ENCODE measurements around the gene TFEB.

DNA sequence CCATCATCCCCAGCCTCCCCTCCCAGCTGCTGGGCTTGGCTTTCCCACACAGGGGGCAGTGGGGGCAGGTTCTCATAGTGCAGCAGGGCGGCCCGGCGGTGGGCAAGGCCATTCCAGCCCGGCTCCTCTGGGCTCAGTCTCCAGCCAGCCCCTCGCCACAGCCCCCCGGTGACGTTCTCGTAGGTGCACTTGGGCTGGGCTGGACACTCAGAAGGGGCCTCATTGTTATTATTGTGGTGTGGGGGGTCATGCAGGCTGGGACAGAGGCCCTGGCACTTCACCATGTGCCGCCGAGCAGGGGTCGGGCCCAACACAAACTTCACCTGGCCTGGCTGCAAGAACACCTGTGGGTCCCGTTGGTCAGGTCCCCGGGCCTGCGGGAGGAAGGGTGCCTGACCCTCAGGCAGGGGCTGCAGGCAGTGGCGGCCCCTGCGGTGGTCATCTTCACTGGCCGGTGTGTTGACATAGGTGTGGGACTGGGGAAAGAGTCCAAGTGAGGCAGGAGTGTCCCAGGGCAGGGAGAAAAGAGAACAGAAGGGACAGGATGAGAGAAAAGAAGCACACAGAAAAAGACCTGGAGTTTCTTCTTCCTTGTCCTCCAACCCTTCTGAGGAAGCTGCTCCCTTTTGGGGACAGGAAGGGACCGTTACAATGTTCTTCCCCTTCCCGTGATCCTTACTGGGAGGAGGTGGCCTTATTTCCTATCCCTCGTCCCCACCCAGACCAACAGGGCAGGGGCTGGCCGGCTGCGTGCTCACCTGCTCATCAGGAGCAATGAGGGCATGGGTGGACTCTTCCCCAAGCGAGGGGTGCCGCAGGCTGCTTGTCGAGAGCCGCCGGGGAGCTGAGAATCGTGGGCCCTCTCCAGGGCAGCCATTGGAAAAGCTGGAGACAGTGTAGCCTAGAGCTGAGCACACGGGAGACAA is 35.9 kb upstream of the TFEB start:
- TF ChIP-seq, protein P1, sequence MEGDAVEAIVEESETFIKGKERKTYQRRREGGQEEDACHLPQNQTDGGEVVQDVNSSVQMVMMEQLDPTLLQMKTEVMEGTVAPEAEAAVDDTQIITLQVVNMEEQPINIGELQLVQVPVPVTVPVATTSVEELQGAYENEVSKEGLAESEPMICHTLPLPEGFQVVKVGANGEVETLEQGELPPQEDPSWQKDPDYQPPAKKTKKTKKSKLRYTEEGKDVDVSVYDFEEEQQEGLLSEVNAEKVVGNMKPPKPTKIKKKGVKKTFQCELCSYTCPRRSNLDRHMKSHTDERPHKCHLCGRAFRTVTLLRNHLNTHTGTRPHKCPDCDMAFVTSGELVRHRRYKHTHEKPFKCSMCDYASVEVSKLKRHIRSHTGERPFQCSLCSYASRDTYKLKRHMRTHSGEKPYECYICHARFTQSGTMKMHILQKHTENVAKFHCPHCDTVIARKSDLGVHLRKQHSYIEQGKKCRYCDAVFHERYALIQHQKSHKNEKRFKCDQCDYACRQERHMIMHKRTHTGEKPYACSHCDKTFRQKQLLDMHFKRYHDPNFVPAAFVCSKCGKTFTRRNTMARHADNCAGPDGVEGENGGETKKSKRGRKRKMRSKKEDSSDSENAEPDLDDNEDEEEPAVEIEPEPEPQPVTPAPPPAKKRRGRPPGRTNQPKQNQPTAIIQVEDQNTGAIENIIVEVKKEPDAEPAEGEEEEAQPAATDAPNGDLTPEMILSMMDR (tag by site-specific recombination; IDR thresholded peaks at IDR 0.05) = no peak
- TF ChIP-seq ZNF747 (tag by site-specific recombination; IDR thresholded peaks at IDR 0.05) = no peak
- TF ChIP-seq ZNF416 (tag by site-specific recombination; IDR thresholded peaks at IDR 0.05) = no peak
- no peak for TF ChIP-seq IKZF3 (tag by site-specific recombination; IDR thresholded peaks at IDR 0.05)
- no peak for TF ChIP-seq SALL2 (tag by site-specific recombination; IDR thresholded peaks at IDR 0.05; ENCODE audit: borderline replicate concordance)
- TF ChIP-seq ZNF112 (tag by site-specific recombination; IDR thresholded peaks at IDR 0.05) = no peak
- TF ChIP-seq ZNF585B (tag by site-specific recombination; IDR thresholded peaks at IDR 0.05) = no peak
- TF ChIP-seq, protein P2, sequence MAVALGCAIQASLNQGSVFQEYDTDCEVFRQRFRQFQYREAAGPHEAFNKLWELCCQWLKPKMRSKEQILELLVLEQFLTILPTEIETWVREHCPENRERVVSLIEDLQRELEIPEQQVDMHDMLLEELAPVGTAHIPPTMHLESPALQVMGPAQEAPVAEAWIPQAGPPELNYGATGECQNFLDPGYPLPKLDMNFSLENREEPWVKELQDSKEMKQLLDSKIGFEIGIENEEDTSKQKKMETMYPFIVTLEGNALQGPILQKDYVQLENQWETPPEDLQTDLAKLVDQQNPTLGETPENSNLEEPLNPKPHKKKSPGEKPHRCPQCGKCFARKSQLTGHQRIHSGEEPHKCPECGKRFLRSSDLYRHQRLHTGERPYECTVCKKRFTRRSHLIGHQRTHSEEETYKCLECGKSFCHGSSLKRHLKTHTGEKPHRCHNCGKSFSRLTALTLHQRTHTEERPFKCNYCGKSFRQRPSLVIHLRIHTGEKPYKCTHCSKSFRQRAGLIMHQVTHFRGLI (tag by site-specific recombination; IDR thresholded peaks at IDR 0.05) = no peak
- TF ChIP-seq, protein P3, sequence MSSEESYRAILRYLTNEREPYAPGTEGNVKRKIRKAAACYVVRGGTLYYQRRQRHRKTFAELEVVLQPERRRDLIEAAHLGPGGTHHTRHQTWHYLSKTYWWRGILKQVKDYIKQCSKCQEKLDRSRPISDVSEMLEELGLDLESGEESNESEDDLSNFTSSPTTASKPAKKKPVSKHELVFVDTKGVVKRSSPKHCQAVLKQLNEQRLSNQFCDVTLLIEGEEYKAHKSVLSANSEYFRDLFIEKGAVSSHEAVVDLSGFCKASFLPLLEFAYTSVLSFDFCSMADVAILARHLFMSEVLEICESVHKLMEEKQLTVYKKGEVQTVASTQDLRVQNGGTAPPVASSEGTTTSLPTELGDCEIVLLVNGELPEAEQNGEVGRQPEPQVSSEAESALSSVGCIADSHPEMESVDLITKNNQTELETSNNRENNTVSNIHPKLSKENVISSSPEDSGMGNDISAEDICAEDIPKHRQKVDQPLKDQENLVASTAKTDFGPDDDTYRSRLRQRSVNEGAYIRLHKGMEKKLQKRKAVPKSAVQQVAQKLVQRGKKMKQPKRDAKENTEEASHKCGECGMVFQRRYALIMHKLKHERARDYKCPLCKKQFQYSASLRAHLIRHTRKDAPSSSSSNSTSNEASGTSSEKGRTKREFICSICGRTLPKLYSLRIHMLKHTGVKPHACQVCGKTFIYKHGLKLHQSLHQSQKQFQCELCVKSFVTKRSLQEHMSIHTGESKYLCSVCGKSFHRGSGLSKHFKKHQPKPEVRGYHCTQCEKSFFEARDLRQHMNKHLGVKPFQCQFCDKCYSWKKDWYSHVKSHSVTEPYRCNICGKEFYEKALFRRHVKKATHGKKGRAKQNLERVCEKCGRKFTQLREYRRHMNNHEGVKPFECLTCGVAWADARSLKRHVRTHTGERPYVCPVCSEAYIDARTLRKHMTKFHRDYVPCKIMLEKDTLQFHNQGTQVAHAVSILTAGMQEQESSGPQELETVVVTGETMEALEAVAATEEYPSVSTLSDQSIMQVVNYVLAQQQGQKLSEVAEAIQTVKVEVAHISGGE (tag by site-specific recombination; conservative IDR thresholded peaks at IDR 0.05; ENCODE audit: low read depth) = no peak
